Measurements from ENCODE around the gene LGALS7.

The LGALS7 gene

GRCh38 chr19:38737921-38738737, 35.2 kb downstream of the LGALS7 start:
- DNase-seq, result no peak

- DNase-seq, result no peak
These were observed 35.9 kb downstream of the LGALS7 start for GRCh38 chr19:38737281-38737865.

GRCh38 chr19:38736413-38737280, 36.7 kb downstream of the LGALS7 start:
- DNase-seq, result no peak

- no peak for DNase-seq
These were observed 37.3 kb downstream of the LGALS7 start for GRCh38 chr19:38736036-38736412.

- DNase-seq, result no peak
These were observed 38.0 kb downstream of the LGALS7 start for GRCh38 chr19:38735257-38735686.

GRCh38 chr19:38734426-38735256, 38.7 kb downstream of the LGALS7 start:
- DNase-seq, result peak; percentile 40

GRCh38 chr19:38734176-38734425, 39.2 kb downstream of the LGALS7 start:
- DNase-seq, result no peak

- peak; percentile 3 for DNase-seq
These were observed 39.7 kb downstream of the LGALS7 start for GRCh38 chr19:38733493-38734175.

- DNase-seq, result no peak
These were observed 40.1 kb downstream of the LGALS7 start for GRCh38 chr19:38733241-38733492.

GRCh38 chr19:38731654-38732301, 41.5 kb downstream of the LGALS7 start:
- no peak for DNase-seq

- no peak for DNase-seq
These were observed 42.4 kb downstream of the LGALS7 start for GRCh38 chr19:38730731-38731589.

- DNase-seq, result no peak
These were observed 42.9 kb downstream of the LGALS7 start for GRCh38 chr19:38730470-38730730.

GRCh38 chr19:38729653-38730469, 43.5 kb downstream of the LGALS7 start:
- DNase-seq, result no peak

GRCh38 chr19:38728752-38729541, 44.4 kb downstream of the LGALS7 start:
- no peak for DNase-seq

GRCh38 chr19:38727868-38728660, 45.3 kb downstream of the LGALS7 start:
- DNase-seq, result no peak

GRCh38 chr19:38727306-38727867, 45.9 kb downstream of the LGALS7 start:
- no peak for DNase-seq

- no peak for DNase-seq
These were observed 46.5 kb downstream of the LGALS7 start for GRCh38 chr19:38726761-38727301.

- DNase-seq, result no peak
These were observed 47.0 kb downstream of the LGALS7 start for GRCh38 chr19:38726284-38726673.

Measured in KG1 (cell line).